GM21390 (cell line): ENCODE measurements around the gene RAB15.

ENCODE experiments used
- ATAC-seq: cut with Tn5 transposase; IDR thresholded peaks from one replicate; pipeline ENCODE4 v1.9.1; 2021; ENCODE audit not compliant: unreplicated experiment

RAB15 gene

DNA sequence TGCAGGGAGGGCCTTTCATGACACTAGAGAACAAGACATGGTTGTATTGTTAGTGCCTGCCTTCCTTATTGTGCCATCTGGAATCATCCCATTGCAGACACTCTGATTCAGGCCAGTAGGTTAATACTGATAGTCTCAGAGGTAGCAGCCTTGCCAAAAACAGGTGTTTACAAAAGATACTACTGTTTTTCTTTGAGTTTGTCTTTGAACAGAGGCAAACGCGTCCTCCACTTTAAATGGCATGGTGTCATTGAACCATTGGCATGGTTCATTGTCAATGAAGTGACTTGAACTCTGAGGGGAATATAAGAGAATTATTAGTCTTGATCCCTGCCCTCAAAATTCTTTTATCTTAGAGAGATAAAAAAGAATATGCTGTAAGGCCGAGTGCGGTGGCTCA lies 18.8 kb upstream of the RAB15 start:
- no peak for ATAC-seq

DNA sequence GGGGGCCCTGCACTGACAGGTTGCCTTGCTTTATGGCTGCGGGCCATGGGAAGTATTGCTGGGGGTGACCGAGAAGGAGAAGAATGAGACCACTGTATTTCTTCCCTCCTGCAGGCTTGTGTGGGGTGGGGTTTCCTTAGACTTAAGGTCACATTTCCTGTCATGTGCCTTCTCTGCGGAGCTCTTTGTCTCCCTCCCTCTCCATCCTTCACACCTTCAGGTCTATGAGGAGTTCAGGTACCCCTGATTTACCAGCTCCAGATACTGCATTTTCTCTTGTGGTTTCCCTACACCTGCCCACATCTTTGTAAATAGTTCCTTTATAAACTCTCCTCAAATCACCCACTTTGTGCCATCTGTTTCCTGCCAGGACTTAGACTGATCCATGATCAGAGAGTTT lies 18.2 kb upstream of the RAB15 start:
- ATAC-seq: no peak

DNA sequence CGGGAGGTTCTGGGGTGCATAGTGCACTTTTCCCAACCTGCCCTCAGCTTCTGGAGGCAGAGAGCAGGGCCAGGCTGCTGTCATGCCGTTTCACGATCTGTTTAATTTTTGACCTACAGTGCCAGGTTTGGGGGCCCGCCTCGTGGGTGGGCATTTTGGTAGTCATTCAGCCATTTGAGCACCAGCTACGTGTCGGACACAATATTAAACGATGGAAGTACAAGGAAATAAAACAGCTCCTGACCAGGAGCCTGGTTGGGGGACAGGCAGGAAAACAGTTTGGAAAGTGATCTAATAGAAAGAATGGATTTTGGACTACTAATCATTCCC lies 15.3 kb upstream of the RAB15 start:
- ATAC-seq: no peak

DNA sequence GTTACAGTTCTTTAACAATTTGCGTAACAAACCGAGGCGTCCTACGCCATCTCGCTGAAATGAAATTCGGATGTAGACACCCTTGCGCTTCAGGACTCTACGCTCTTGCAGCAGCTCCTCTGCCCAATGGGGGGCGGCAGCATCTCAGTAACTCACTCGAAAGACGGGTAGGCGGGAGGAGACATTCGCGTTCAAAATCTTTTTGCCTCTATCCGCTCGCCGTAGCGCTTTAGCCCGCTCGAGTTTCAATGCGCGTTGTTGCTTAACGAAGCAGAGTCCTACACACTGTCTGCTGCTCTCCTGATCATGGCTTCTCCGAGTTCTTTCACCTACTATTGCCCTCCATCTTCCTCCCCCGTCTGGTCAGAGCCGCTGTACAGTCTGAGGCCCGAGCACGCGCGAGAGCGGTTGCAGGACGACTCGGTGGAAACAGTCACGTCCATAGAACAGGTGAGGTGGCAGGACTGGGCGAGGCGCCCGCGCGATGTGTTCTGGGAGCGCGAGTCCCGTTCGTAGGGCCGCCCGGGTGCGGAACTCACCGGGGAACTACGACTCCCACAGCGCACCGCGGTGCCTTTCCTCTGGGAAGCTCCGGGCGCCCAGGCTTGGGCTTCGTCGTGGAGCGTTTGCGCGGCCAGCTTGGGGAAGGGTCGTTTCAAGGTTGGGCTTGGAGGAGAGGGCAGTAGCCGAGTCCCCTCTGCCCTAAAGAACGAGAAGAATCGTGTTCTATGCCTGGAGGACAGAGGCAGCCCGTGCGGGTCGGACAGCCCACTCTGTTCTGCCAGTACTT lies 14.7 kb upstream of the RAB15 start, which contains the start of gene FNTB:
Gene FNTB, plus strand, starts transcription at position 248 of the 790 bp plus-strand sequence. Its CDS starts 59 bp downstream, at position 307.
- peak; percentile 91 for ATAC-seq

DNA sequence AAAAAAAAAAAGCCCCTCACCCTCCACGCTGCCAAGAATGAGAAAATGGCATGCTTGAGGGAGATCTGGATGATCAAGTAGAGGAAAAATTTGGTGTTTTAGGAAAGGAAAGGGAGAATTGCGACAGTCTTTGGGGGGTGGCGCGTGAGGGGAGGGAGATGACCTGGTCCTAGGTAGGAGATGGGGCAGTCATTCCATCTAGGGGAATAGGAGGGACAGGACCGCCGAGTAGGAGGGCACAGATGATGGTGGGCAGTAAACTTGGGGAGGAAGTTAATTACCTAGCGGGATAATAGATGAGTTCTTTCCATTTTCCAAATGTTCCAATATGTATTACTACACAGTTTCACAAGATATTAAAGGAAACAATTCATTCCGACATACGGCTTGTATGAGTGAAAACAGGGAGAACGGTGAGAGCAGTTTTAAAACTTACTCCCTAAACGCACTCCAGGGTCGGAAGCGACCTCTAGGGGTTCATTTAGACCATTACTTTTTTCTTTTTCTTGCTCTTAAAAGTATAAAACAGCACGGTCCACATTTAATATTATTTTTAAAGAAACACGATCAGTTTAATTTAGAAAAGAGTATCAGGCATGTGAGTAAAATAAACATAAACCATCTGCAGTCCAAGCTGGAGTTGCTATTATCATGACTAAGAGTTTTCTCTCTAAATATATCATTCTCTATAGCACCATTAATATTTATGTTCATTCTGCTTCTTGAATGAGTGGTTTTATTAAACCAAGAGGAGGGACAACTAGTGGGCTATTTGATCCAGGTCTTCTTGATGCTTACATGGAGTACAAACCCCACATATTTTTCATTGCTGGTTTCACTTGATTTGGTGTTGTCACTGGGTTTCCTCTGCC lies 11.5 kb upstream of the RAB15 start:
- ATAC-seq: no peak

DNA sequence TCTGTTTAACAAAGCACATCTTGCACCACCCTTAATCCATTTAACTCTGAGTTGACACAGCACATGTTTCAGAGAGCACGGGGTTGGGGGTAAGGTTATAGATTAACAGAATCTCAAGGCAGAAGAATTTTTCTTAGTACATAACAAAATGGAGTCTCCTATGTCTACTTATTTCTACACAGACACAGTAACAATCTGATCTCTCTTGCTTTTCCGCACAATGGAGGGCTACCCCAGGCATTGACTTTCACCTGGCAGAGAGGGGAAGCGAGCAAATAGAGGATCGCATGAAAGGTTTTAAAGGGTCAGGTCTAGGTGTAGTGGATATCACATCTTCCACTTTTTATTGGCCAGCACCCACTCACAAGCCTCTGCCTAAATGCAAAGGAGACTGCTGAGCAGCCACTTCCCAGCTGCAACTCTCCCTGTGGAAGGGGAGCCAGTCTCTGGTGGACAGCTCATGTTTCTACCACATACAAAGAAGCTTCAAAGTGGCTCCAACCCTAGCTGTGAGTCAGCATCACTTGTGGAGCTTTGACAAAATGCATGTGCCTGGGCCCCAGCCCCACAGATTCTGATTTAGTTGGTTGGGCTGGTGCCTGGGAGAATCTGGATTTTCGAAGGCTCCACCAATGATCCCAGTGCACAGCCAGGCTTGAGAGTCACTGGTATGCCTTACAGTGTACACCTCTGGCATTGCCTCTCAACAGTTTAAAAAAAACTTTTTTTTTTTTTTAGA lies 7.4 kb upstream of the RAB15 start:
- no peak for ATAC-seq

DNA sequence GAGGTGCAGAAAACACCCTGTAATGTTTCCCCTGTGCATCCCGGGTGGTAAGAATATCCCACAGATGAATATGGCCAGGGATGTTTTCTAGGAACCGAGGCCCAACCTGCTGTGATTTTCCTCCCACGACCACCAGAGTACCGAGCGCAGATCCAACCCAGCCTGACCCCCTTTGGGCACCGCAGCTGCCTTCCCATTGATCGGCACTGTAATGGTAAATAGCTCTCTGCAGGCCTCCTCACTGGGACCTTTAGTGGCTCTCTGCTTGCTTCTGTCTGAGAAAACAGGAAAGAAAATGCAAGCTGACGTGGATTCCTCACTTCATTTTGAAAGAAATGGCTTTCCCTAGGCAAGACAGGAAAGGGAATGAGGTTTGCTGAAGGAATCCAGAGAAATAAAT lies 2.4 kb upstream of the RAB15 start:
- no peak for ATAC-seq

DNA sequence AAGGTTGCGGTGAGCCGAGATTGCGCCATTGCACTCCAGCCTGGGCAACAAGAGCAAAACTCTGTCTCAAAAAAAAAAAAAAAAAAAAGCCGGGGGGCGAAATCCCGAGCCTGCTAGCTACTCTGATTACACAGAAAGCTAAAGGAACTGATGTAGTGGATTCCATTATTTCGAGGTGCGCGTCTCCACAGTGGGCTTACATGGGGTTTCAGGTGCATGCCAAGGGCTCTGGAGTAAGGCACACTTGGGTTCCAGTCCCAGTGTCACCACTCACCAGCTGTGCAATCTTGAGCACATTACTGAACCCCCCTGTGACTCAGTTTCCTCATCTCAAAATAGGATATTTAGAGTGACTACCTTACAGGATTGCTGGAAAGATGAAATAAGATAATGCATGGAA lies 1.7 kb upstream of the RAB15 start:
- ATAC-seq: no peak

DNA sequence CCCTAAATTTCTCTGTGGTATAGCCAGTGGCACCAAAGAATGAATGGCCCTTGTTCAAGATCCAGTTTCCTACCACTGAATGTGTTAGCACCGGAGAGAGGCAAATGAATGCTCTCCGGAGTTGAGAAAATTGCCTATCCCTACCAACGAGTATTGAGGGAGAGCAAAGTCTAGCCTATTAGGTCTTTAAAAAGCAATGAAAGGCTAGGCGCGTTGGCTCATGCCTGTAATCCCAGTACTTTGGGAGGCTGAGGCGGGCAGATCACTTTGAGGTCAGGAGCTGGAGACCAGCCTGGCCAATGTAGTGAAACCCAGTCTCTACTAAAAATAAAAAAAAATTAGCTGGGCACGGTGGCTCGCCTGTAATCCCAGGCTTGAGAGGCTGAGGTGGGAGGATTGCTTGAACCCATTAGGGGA lies 898 bp upstream of the RAB15 start:
- no peak for ATAC-seq

DNA sequence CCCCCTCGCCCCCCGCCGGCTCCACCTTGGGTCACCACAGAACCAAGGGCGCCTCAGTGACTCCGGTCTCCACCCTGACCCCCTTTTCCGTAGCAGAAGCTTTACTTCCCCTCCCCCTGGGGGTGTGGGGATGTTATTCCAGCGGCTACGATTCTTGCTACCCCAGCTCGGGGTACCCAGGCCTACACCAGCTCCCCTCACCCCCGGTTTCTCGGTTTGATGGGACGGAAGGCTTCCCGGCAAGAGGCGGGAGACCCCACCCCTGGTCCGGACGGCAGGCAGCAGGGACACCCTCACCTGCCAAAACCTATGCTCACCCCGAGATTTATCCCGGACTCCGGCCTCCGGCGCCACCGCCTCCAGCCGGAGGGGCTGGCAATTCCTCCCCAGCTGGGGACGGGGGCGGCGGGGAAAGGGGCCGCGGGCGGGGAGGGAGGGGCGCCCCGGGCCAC lies 619 bp downstream of the RAB15 start:
- no peak for ATAC-seq

DNA sequence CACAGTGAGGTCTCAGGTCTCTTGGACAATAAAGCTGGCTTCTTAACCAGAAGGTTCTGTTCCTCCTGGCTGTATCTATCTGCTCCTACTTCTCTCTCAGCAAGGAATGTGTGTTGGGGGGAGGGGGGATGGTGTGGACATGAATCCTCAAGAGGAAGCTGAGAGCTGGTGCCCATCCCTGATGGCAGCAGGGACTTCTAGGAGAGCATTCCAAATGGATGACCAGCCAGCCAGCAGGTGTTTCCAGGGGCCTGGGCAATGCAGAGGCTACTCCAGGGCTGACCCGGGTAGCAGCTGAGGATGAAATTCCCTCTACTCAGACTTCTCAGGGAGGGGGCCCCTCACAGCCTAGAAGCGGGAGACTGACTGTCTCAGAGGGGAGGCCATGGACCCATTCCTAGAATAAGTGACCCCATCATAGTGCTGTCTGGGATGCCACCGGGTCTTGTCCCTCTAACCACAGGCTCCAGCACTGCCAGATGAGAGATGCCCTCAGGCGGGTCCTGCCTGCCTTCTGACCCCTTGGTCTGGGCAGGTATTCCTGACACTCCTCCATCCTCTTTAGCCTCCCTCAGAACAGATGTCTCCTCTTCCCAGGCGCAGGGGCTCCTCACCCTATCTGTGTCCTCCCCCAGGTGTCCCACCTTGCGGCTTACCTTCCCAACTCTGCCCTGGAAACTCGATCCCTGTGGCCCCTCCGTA lies 1.2 kb downstream of the RAB15 start:
- ATAC-seq: no peak

DNA sequence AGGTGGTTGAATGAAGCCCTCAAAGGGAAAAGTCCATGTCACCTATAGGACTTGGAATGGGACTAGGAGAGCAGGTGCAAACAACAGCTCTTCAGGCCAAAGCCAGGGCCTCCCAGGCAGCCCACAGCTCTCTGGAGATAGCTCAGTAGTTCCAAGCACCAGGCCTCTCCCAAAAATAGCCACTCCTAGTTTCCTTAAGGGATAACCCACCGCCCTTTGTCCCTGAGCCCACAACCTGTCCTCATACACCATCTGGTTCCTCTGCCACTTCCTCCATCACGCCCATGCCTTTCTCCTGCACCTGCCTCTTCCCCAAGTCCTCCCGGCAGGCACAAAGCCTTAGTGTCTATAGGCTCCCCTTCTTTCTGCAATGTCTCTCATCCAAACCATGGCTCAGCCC lies 2.1 kb downstream of the RAB15 start:
- ATAC-seq: no peak

DNA sequence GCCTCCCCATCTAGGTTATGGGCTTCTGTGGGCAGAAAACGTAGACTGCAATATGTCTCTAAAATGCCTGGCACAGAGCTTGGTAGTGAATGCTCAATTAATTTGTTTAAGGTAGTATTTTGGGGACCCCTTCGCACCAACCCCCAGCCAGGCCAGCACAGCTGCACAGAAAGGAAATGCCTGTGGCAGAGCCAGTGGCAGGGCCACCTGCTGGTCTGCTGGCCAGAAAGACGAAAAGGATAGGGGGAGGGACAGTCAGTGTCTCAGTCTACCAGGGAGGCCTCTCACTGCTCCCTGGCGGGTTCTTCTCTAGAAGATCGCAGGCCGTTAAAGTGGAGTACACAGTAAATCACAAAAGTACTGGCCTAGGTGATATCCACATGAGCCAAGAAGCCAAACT lies 3.5 kb downstream of the RAB15 start:
- no peak for ATAC-seq

DNA sequence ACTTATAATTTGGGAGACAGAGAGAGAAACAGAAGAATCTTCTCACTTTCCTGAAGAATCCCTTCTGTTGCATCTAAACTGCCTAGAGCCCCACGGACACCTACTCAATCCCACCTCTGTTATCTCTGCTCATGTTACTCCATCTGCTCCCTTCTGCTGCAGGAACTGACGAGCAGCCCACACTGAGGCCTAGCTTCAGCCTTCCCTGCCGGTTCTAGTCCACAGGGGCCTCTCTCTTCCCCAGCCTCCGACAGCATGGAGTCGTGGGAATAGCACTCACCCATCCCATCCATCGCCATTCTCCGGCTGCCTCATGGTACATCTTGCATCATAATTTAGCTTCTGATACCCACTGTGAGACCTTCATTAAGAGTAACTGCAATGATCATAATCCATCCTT lies 4.0 kb downstream of the RAB15 start:
- no peak for ATAC-seq

DNA sequence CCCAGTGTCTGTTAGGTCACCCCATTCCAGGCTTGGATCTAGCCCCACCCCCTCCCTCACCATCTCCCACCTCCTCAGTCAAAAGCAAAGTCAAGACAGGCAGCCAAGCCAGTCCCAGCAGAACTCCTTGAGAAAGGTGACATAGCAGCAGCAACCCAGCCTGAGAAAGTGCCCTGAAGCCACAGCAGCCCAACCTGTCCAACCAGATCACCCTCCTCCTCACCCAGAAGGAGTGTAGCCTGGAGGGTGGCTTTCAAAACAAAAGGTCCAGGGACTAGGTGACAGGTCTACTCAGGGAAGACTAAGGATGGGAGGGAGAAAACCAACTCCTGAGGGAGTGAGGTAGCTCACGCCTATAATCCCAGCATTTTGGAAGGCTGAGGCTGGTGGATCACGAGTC lies 5.2 kb downstream of the RAB15 start:
- no peak for ATAC-seq

DNA sequence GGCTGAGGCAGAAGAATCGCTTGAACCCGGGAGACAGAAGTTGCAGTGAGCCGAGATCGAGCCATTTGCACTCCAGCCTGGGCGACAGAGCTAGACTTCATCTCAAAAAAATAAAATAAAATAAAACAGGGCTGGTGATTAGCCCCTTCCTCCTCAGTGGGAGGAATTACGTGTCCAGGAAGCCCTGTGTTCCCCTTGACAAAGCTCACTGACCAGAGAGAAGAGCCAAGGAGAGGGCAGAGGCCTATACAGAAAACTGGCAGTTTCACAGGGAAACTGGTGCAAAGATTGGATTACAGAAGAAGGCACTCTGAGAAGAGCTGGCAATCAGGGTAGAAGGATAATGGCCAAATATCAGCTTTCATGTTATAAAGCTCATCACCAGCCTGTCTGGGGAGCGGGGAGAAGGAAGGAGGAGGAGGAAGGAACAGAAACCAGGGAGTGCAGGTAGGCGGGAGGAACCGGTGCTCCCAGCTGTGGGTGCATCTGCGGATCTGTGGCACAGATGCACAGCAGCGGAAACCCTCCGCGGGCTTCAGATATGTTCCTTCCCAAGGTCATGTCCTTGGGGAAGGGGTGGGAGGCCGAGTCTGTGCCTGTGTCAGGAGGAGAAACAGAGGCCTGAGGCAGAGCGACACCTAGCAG lies 6.7 kb downstream of the RAB15 start:
- no peak for ATAC-seq

DNA sequence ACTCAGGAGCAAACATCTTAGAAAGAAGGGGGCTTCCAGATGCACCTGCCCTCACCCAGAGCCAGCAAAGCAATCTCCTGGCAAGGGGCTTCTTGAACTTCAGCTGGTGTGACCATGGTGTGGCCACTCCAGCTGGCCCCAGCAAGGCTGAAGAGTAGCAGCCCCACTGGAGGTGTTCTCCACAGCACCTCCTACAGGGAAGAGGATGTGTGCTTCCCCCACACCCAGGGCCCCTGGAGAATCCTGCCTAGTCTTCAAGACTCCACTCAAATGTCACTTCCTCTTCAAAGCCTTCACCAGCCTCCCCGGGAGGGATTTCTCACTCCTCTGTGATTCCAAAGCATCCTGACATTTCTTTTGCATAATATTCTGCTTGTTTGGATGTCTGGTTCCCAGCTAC lies 8.5 kb downstream of the RAB15 start:
- ATAC-seq: no peak

DNA sequence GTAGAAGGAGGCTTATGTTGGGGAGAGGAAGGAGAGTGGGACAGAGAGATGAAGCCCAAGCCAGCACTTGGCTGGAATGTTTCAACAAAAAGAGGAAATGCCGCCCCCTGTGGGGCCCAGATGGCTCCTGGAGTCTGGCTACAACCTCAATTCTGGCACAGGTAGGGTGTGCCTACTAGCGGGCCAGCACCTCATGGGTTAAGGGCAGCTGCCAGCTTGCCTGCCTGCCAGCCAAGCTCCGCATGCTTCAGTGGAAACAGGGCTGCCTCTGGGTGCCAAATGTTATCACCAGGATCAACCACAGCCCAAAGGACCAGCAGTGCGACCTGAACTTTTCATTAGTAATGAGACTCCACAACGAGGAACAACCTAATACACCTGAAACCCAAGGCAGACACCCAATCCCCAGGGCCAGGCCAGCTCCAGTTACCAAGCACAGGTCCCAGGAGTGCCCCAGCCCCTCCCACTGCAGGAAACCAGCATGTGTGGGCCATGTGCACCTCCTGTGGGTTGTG lies 11.3 kb downstream of the RAB15 start:
- no peak for ATAC-seq

DNA sequence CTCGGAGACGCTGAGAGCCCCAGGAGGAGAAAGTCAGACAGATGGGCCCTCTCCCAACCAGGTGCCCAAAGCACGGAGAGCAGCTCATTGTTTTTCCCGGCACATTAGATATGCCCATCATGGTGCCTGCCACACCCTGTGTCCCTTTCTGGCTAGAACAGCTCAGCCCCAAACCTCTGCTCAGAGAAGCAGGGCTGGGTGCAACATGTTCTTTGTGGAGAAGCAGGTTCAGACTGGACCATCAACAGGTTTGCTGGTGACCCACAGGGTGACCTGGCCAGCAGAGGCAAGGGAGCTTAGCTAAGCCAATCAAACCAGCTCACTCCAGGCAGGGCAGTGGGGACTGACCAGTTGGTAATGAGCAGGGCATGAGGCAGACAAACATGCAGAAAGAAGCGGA lies 13.4 kb downstream of the RAB15 start:
- ATAC-seq: no peak

DNA sequence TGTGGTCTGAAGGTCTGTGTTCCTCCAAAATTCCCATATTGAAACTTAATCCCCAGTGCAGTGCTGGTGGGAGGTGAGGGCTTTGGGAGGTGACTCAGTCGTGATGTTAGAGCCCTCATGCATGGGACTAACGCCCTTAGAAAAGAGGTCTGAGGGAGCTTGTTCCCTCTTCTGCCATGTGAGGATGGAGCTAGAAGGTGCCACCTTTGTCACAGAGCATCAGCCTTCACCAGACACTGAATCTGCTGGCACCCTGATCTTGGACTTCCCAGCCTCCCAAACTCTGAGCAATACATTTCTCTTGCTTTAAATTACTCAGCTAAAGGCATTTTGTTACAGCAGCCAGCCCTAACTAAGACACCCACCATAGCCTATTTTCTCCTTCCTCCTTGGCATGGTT lies 13.9 kb downstream of the RAB15 start:
- no peak for ATAC-seq
